GM10847 (cell line): ENCODE data around the gene DRC7.

Experiments used
- POLR2A ChIP-seq: IDR thresholded peaks from 2 replicates; pipeline ENCODE4 v1.6.1; 2011; ENCODE audit not compliant: insufficient read length; ENCODE audit errors: extremely low read depth

Gene DRC7

GRCh38 chr16:57778658-57779057 is 84.1 kb downstream of the DRC7 start:
- TF ChIP-seq POLR2A, result no peak

- TF ChIP-seq POLR2A, result no peak
These were observed 86.7 kb downstream of the DRC7 start for GRCh38 chr16:57781349-57781740.
